MCF 10A (cell line): Measurements from ENCODE around the gene PTTG1. TPM values are rescaled to one million over a fixed set of nuclear protein-coding genes. Genes with fewer than 3 reads are reported as not detected.

Source experiments
- BruUV-seq: library from RNA; stranded (reverse); fragments of 400-500 nt; replicated peaks from 2 replicates; lab custom pipeline; 2021; lab: Mats Ljungman, UMichigan
- CTCF ChIA-PET: fragments of 300-600 bp; sonication (Branson Sonifier 250); formaldehyde crosslinking; extraction: SDS; loops from one replicate; lab custom pipeline; 2021; ENCODE audit warnings: antibody characterized with exemption, inconsistent platforms; lab: Yijun Ruan, JAX
- POLR2A ChIA-PET: fragments of 300-600, 350-650 bp; sonication (Branson Sonifier 250); formaldehyde crosslinking; extraction: SDS; loops from one replicate; lab custom pipeline; 2020; ENCODE audit warnings: antibody characterized with exemption, inconsistent platforms; lab: Yijun Ruan, JAX
- DNase-seq: peaks from one replicate; pipeline ENCODE4 v3.0.0-alpha.2; 2018; ENCODE audit not compliant: unreplicated experiment
- H3K27ac Mint-ChIP-seq: one replicate; pipeline ENCODE4 v1.8.0; 2022; ENCODE audit warnings: mild to moderate bottlenecking, low read depth, mixed read lengths; ENCODE audit not compliant: unreplicated experiment
- H3K27me3 Mint-ChIP-seq: one replicate; pipeline ENCODE4 v1.8.0; 2022; ENCODE audit warnings: mixed read lengths; ENCODE audit not compliant: insufficient read depth, unreplicated experiment
- H3K36me3 Mint-ChIP-seq: one replicate; pipeline ENCODE4 v1.8.0; 2022; ENCODE audit warnings: mild to moderate bottlenecking, moderate library complexity, mixed read lengths; ENCODE audit not compliant: insufficient read depth, unreplicated experiment
- H3K4me1 Mint-ChIP-seq: one replicate; pipeline ENCODE4 v1.8.0; 2022; ENCODE audit warnings: mixed read lengths; ENCODE audit not compliant: insufficient read depth, unreplicated experiment
- H3K4me3 Mint-ChIP-seq: one replicate; pipeline ENCODE4 v1.8.0; 2022; ENCODE audit warnings: mild to moderate bottlenecking, moderate library complexity, mixed read lengths; ENCODE audit not compliant: unreplicated experiment
- H3K9me3 Mint-ChIP-seq: one replicate; pipeline ENCODE4 v1.8.0; 2022; ENCODE audit warnings: mixed read lengths; ENCODE audit not compliant: unreplicated experiment
- intact Hi-C: fragments of 100-400 bp; cut with micrococcal nuclease; formaldehyde crosslinking; loops from 2 replicates; pipeline ENCODE4 v1.14.1; 2022
- total RNA-seq: library from RNA; stranded (reverse); gene quantifications from 2 replicates; pipeline ENCODE4 v1.2.3, GENCODE V29; 2022
- TF ChIP-seq, protein P1 (sequence below): fragments of 200-600 bp; IDR thresholded peaks from one replicate; pipeline ENCODE4 v1.8.0; 2022; ENCODE audit warnings: antibody characterized with exemption, mild to moderate bottlenecking; ENCODE audit not compliant: unreplicated experiment

Gene PTTG1
- total RNA-seq, 1 experiment from 2014 or later, result 119 TPM

DNA sequence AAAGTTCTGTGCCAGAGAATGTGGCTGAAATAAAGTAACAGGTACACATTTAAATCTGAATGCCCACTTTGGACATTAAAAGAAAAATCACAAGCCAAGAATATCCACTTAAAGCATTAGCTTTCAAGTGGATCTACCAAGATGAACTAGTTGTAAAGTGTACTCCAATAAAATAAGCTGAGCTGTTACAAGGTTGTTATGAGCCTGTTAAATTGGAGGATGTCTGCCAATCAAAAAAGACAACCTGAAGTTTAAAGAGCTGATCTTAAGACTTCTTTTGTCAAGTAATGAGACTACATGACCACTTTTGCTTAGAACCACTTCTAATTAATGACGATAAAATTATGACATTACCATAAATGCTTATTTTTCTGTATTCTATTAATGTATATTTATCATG, 24.2 kb upstream of the PTTG1 start:
- intact Hi-C loops, result no loop called here
- CTCF ChIA-PET, result interaction anchor here (1.3 to 3.7 kb wide), 3 partner anchors 27 to 376 kb away, joined by 3 to 15 read pairs (median 6); no protein-coding TSS in a partner anchor
- H3K4me1 Mint-ChIP-seq, result peaks cover 14% of the 10 kb centered on the region
- POLR2A ChIA-PET, result interaction anchor here (0.6 to 13.8 kb wide), 2 partner anchors 22 to 274 kb away, joined by 3 to 272 read pairs; partner anchors contain the start of genes PTTG1 and SLU7
- no TSS peak for BruUV-seq
- H3K4me3 Mint-ChIP-seq, result no peak overlapping the region
- H3K36me3 Mint-ChIP-seq, result peaks cover 23% of the 10 kb centered on the region
- H3K27me3 Mint-ChIP-seq, result no peaks in the 10 kb centered on the region
- TF ChIP-seq, protein P1, sequence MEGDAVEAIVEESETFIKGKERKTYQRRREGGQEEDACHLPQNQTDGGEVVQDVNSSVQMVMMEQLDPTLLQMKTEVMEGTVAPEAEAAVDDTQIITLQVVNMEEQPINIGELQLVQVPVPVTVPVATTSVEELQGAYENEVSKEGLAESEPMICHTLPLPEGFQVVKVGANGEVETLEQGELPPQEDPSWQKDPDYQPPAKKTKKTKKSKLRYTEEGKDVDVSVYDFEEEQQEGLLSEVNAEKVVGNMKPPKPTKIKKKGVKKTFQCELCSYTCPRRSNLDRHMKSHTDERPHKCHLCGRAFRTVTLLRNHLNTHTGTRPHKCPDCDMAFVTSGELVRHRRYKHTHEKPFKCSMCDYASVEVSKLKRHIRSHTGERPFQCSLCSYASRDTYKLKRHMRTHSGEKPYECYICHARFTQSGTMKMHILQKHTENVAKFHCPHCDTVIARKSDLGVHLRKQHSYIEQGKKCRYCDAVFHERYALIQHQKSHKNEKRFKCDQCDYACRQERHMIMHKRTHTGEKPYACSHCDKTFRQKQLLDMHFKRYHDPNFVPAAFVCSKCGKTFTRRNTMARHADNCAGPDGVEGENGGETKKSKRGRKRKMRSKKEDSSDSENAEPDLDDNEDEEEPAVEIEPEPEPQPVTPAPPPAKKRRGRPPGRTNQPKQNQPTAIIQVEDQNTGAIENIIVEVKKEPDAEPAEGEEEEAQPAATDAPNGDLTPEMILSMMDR, result no peak
- no peak for DNase-seq
- no peak overlapping the region for H3K27ac Mint-ChIP-seq
- H3K9me3 Mint-ChIP-seq, result no peaks in the 10 kb centered on the region

DNA sequence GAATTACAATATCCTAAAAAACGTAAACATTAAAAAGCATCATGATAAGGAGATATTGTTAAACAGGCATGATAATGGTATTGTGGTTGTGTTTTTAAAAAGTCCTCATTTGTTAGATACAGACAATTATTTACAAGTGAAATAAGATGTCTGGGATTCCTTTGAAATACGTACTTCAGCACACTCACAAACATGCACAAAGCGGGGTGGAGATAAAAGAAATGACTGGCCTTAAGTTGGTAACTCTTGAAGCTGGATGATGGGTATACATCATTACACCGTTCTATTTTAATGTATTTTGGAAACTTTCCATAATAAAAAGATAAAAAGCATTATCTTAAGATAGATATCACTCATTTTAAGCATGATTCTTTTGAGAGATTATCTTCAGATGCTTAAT, 22.8 kb upstream of the PTTG1 start:
- no peak for DNase-seq
- ChIA-PET POLR2A (interaction anchor here (0.9 to 13.8 kb wide), 8 partner anchors 9 to 390 kb away, joined by 3 to 272 read pairs (median 4); partner anchors contain the start of genes PTTG1, SLU7 and TTC1), CTCF (interaction anchor here (1.0 to 3.7 kb wide), 5 partner anchors 9 to 377 kb away, joined by 3 to 15 read pairs (median 4); no protein-coding TSS in a partner anchor)
- BruUV-seq, result no TSS peak
- H3K27me3 Mint-ChIP-seq, result no peaks in the 10 kb centered on the region
- H3K4me3 Mint-ChIP-seq, result peak overlapping the region; percentile 85
- peaks cover 36% of the 10 kb centered on the region for H3K36me3 Mint-ChIP-seq
- intact Hi-C loops, result no loop called here
- H3K4me1 Mint-ChIP-seq, result peaks cover 14% of the 10 kb centered on the region
- H3K27ac Mint-ChIP-seq, result peak overlapping the region; percentile 94
- H3K9me3 Mint-ChIP-seq, result no peaks in the 10 kb centered on the region
- TF ChIP-seq, protein P1, result no peak

DNA sequence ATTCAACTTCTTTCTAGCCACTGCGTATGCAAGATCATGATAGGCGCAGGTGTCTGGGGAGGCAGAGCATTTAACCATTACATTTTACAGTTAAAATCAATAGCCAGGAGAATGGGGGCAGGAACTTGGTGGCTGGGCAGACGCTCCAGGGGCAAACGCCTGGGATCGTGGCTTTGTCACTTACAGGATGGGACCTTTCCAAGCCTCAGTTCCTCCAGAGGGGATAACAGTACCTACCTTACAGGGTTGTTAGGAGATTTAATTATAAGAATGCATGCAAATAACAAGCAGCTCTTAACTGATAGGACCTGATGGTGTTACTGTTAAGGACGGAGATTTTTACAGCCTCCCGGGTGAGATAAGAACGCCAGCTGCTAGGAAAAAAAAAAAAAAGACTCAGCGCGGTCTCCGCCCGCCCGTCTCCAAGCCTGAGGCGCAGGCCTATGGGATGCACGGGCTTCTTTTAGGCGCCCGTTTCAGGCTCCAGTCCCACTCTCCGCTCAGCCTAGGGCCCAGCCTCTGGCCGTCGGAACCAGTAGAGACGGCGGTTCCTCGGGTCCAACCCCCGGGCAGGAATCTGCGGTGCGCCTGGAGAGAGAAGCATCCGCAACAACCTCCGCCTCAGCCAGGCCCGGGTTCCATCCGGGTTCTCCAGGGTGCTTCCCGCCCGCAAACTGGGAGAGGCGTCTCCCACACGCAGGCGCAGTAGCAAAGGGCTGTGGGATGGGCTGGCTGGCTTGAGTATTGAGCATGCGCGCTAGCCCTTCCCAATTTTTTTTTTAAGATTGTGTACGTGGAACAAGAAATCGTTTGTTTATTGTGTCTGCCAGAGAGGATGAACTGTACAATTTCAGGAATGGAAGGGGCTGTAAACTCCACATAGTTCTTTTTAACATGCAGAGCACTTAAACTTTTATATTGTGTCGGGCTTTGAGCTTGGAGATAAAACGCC, 22.0 kb upstream of the PTTG1 start, which contains the start of gene FAM200C:
Gene FAM200C, minus strand, starts transcription at position 653 of the 952 bp plus-strand sequence. CDS start 4,564 bp downstream, outside the sequence.
- ChIA-PET CTCF (interaction anchor here (1.0 to 3.7 kb wide), 5 partner anchors 10 to 378 kb away, joined by 3 to 15 read pairs (median 4); no protein-coding TSS in a partner anchor), POLR2A (interaction anchor here (0.6 to 13.8 kb wide), 21 partner anchors 9 to 1410 kb away, joined by 3 to 272 read pairs (median 4); partner anchors contain the start of genes PTTG1, SLU7 and TTC1)
- Mint-ChIP-seq H3K36me3 (peaks cover 45% of the 10 kb centered on the region), H3K27ac (peak within 1 kb of the TSS; percentile 94), H3K9me3 (no peaks in the 10 kb centered on the region), H3K4me3 (peak within 1 kb of the TSS; percentile 85), H3K4me1 (peaks cover 14% of the 10 kb centered on the region), H3K27me3 (no peaks in the 10 kb centered on the region)
- TF ChIP-seq, protein P1, result no peak
- intact Hi-C loops, result no loop called here
- DNase-seq, result peak; percentile 97
- TSS peak; percentile 59 for BruUV-seq
